Natural killer cell (primary cell): ENCODE measurements around the gene PNLIPRP2. TPM values are rescaled to one million over a fixed set of nuclear protein-coding genes. Genes with fewer than 3 reads are reported as not detected.

Source experiments
- ATAC-seq, 3 donors: fragments of 150-1000 bp in 2 of 3; fragments of 200-7000 bp in 1 of 3; cut with Tn5 transposase; 1 replicate in 1 of 3; 2 replicates in 2 of 3; pipeline ENCODE4 v1.10.0; 2021; ENCODE audit warnings: mild to moderate bottlenecking in 2 of 3, moderate library complexity in 2 of 3
- DNase-seq, 2 donors: peaks; one replicate each; pipeline versions ENCODE4 v3.0.0 to v3.0.0-alpha.2; 2013 to 2021; ENCODE audit warnings: mixed read lengths in 1 of 2
- H3K27ac ChIP-seq: one replicate; pipeline ENCODE4 v1.5.1; 2013; ENCODE audit warnings: mild to moderate bottlenecking, low read length
- H3K27me3 ChIP-seq: one replicate; pipeline ENCODE4 v1.6.1; 2013; ENCODE audit warnings: low read length; ENCODE audit not compliant: control insufficient read depth, insufficient read depth
- H3K36me3 ChIP-seq: one replicate; pipeline ENCODE4 v1.6.1; 2013; ENCODE audit warnings: low read length; ENCODE audit not compliant: control insufficient read depth, insufficient read depth
- H3K4me1 ChIP-seq: one replicate; pipeline ENCODE4 v1.6.1; 2013; ENCODE audit warnings: low read length; ENCODE audit not compliant: control insufficient read depth, insufficient read depth
- H3K4me3 ChIP-seq: one replicate; pipeline ENCODE4 v1.5.1; 2013; ENCODE audit warnings: low read length
- H3K9me3 ChIP-seq: one replicate; pipeline ENCODE4 v1.6.1; 2013; ENCODE audit warnings: low read length; ENCODE audit not compliant: control insufficient read depth, insufficient read depth
- H3K27ac Mint-ChIP-seq, 2 donors: one replicate each; pipeline ENCODE4 v1.8.0; 2022; ENCODE audit warnings: mild to moderate bottlenecking in 2 of 2, mixed read lengths in 2 of 2, moderate library complexity in 1 of 2
- H3K27me3 Mint-ChIP-seq, 2 donors: one replicate each; pipeline ENCODE4 v1.8.0; 2022; ENCODE audit warnings: low read depth in 2 of 2, mixed read lengths in 2 of 2
- H3K36me3 Mint-ChIP-seq: one replicate; pipeline ENCODE4 v1.8.0; 2022; ENCODE audit warnings: mixed read lengths
- H3K4me1 Mint-ChIP-seq, 2 donors: one replicate each; pipeline ENCODE4 v1.8.0; 2022; ENCODE audit warnings: mixed read lengths in 2 of 2
- H3K4me3 Mint-ChIP-seq: one replicate; pipeline ENCODE4 v1.8.0; 2022; ENCODE audit warnings: mild to moderate bottlenecking, moderate library complexity, mixed read lengths
- H3K9me3 Mint-ChIP-seq, 2 donors: one replicate each; pipeline ENCODE4 v1.8.0; 2022; ENCODE audit warnings: mixed read lengths in 2 of 2
- CTCF ChIP-seq: fragments of 200-600 bp; IDR thresholded peaks from one replicate; pipeline ENCODE4 v1.8.0; 2022; ENCODE audit warnings: antibody characterized with exemption
- WGBS: methylation state at CpG from one replicate; pipeline ENCODE4 v1.1.7; 2013; ENCODE audit warnings: missing lambda C conversion rate; ENCODE audit not compliant: insufficient coverage; 5-methylcytosine and 5-hydroxymethylcytosine counted together
- intact Hi-C: fragments of 100-400 bp; cut with micrococcal nuclease; formaldehyde crosslinking; loops from one replicate; pipeline ENCODE4 v1.14.2; 2022
- total RNA-seq, 4 donors: library from RNA; stranded (reverse); fragments of 120-200 nt in 1 of 4; gene quantifications; one replicate each; pipeline versions ENCODE4 v1.2.3 to v1.2.4, GENCODE V29; 2013 to 2022

Gene PNLIPRP2
- total RNA-seq, 3 donors from 2014 or later (not counting 1 experiment from before 2014, with no cell fraction given), result not detected

- H3K4me1 ChIP-seq, result no peaks in the 10 kb centered on the region
- TF ChIP-seq CTCF, result no peak
- Mint-ChIP-seq H3K4me1 (no peaks in the 10 kb centered on the region), H3K27ac (no peak overlapping the region), H3K9me3 (no peaks in the 10 kb centered on the region), H3K4me3 (no peak overlapping the region), H3K27me3 (peaks cover 0 to under 1% of the 10 kb centered on the region in 2 donors), H3K36me3 (no peaks in the 10 kb centered on the region)
- WGBS, result 89% methylated on average over 11 of the region's 11 CpGs
- no peaks in the 10 kb centered on the region for H3K9me3 ChIP-seq
- no peak for DNase-seq
- no peak overlapping the region for H3K27ac ChIP-seq
- H3K27me3 ChIP-seq, result peaks cover 4% of the 10 kb centered on the region
- H3K36me3 ChIP-seq, result no peaks in the 10 kb centered on the region
- ATAC-seq, result no peak
- intact Hi-C loops, result no loop called here
- H3K4me3 ChIP-seq, result no peak overlapping the region
Measured at GRCh38 chr10:116676118-116676517, 55.4 kb downstream of the PNLIPRP2 start.

- ATAC-seq (no peak), DNase-seq (no peak)
- no peaks in the 10 kb centered on the region for H3K9me3 ChIP-seq
- no peaks in the 10 kb centered on the region for H3K27me3 ChIP-seq
- no peaks in the 10 kb centered on the region for H3K4me1 ChIP-seq
- no peaks in the 10 kb centered on the region for H3K27me3 Mint-ChIP-seq
- H3K36me3 Mint-ChIP-seq, result no peaks in the 10 kb centered on the region
- no peaks in the 10 kb centered on the region for H3K9me3 Mint-ChIP-seq
- no peak overlapping the region for H3K27ac ChIP-seq
- H3K27ac Mint-ChIP-seq, result no peak overlapping the region
- intact Hi-C loops, result no loop called here
- H3K4me3 ChIP-seq, result no peak overlapping the region
- H3K4me3 Mint-ChIP-seq, result no peak overlapping the region
- no peaks in the 10 kb centered on the region for H3K4me1 Mint-ChIP-seq
- no peak for TF ChIP-seq CTCF
- H3K36me3 ChIP-seq, result no peaks in the 10 kb centered on the region
- WGBS, result 78% methylated on average over 8 of the region's 8 CpGs
Measured at GRCh38 chr10:116676633-116677032, 55.9 kb downstream of the PNLIPRP2 start.

GRCh38 chr10:116679351-116679750 is 58.6 kb downstream of the PNLIPRP2 start:
- ATAC-seq (no peak), DNase-seq (no peak)
- no peaks in the 10 kb centered on the region for H3K4me1 Mint-ChIP-seq
- intact Hi-C loops, result no loop called here
- H3K4me1 ChIP-seq, result no peaks in the 10 kb centered on the region
- no peaks in the 10 kb centered on the region for H3K9me3 ChIP-seq
- no peaks in the 10 kb centered on the region for H3K36me3 ChIP-seq
- no peak overlapping the region for H3K27ac ChIP-seq
- H3K9me3 Mint-ChIP-seq, result no peaks in the 10 kb centered on the region
- H3K27me3 ChIP-seq, result no peaks in the 10 kb centered on the region
- H3K27me3 Mint-ChIP-seq, result no peaks in the 10 kb centered on the region
- no peak overlapping the region for H3K4me3 Mint-ChIP-seq
- H3K4me3 ChIP-seq, result no peak overlapping the region
- TF ChIP-seq CTCF, result no peak
- no peaks in the 10 kb centered on the region for H3K36me3 Mint-ChIP-seq
- 93% methylated on average over 15 of the region's 15 CpGs for WGBS
- H3K27ac Mint-ChIP-seq, result no peak overlapping the region

GRCh38 chr10:116683166-116683565 is 62.4 kb downstream of the PNLIPRP2 start:
- Mint-ChIP-seq H3K27ac (no peak overlapping the region), H3K27me3 (no peaks in the 10 kb centered on the region), H3K4me3 (no peak overlapping the region), H3K9me3 (no peaks in the 10 kb centered on the region), H3K4me1 (no peaks in the 10 kb centered on the region), H3K36me3 (no peaks in the 10 kb centered on the region)
- no peaks in the 10 kb centered on the region for H3K4me1 ChIP-seq
- H3K9me3 ChIP-seq, result no peaks in the 10 kb centered on the region
- DNase-seq (no peak), ATAC-seq (no peak)
- H3K36me3 ChIP-seq, result no peaks in the 10 kb centered on the region
- no peak overlapping the region for H3K4me3 ChIP-seq
- no peak for TF ChIP-seq CTCF
- no peaks in the 10 kb centered on the region for H3K27me3 ChIP-seq
- WGBS, result 84% methylated on average over 9 of the region's 9 CpGs
- no peak overlapping the region for H3K27ac ChIP-seq
- intact Hi-C loops, result no loop called here
